Islet of Langerhans (tissue), 1 donor: ENCODE data around the gene TRIP11.

Experiments
- FAIRE-seq: peaks from one replicate; lab custom pipeline; 2011; peaks lifted over from hg19 to GRCh38; lab: Jason Lieb, UNC

The TRIP11 gene

GRCh38 chr14:91953170-91953985, 86.5 kb downstream of the TRIP11 start:
- FAIRE-seq, result no peak

DNA sequence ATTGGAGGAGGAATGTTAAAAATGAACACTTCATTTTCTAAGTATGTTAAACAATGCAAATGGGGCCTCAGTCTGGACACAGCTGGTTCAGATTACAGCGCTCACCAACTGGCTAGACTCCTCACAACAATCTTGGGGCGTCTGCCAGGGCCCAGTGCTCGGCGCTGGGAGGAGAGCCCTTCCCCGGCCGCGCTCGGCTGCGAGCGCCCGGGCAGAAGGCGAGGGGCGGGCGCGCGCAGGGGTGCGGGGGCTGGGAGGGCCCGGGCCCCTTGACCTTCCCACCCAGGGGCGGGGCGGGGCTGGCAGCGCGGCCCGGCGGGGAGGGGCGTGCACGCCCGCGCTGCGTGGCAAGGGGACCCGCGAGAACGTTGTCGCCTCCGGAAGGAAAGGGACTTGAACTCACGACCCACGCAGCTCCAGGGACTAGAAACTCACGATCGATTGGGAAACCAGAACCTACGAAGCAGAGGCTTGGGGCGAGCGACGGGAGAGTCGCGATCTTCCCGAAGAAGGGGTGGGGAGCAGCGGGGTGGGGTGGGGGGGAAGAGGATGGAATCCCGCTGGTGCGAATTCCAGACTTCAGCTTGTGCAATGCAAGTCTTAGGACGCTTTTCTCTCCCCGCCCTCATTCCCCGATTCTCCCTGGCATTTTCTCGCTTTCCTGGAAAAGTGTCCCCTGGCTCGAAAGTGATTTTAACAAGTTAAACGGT, 92.2 kb downstream of the TRIP11 start, which contains the start of gene FBLN5:
Gene FBLN5, minus strand, starts transcription at position 220 of the 710 bp plus-strand sequence. CDS start 465 bp downstream, outside the sequence.
- no peak for FAIRE-seq

DNA sequence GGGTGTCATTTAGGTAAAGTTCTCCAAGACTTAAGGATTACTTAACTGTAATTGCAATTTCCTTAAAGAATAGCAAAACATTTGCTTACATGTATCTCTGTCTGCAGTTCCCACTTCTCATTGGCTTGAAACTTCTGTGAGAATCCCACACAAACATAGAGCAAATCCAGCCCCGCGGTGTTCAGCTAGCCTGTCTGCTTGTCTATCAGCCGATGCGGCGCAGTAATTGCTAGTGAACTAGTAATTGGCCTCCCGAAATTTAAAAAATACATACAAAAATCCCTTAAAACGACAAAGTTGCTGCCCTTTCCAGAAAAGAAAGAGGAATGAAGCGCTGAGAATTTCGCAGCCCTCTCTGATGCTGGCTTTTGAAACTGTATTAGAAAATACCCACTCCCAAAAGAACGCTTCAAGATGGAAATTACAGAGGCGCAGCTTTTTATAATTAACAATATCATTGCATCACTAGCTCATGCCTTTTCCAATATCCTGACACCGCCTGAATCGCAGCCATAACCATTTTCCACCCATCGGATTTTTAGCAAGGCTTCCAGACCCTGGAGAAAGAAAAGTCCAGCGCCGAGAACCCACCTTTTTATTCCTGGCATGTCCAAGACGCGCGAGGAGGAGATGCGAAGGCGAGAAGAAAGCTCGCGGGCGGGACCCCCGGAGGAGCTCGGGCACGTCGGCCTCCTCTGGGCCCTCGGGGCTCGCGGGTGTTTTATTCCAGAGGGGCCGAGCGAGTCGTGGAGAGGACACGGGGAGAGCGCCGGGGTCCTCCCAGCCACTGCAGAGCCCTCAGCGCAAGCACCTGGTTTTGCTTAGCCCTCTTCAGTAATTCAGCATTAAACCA, 93.0 kb downstream of the TRIP11 start:
- FAIRE-seq, result no peak

- FAIRE-seq, result no peak
These were observed 93.9 kb downstream of the TRIP11 start for GRCh38 chr14:91945751-91946621.

DNA sequence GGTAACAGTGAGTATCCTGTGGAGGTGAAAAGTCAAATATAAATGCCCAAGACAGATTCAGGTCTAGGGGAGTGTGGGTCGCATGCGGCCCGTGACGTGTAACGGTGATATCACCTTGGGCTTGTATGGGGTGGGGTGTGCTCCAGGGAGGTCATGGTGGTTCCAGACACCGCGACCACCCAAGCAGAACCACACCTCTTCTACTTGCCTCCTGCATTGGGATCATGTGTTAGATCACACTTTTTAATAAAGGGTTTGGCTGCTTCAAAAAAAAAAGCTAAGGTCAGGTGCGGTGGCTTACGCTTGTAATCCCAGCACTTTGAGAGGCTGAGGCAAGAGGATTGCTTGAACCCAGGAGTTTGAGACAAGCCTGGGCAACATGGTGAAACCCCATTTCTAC, 96.9 kb downstream of the TRIP11 start:
- FAIRE-seq, result no peak

- no peak for FAIRE-seq
These were observed 97.7 kb downstream of the TRIP11 start for GRCh38 chr14:91942128-91942527.

- FAIRE-seq, result no peak
These were observed 99.7 kb downstream of the TRIP11 start for GRCh38 chr14:91940209-91940608.

DNA sequence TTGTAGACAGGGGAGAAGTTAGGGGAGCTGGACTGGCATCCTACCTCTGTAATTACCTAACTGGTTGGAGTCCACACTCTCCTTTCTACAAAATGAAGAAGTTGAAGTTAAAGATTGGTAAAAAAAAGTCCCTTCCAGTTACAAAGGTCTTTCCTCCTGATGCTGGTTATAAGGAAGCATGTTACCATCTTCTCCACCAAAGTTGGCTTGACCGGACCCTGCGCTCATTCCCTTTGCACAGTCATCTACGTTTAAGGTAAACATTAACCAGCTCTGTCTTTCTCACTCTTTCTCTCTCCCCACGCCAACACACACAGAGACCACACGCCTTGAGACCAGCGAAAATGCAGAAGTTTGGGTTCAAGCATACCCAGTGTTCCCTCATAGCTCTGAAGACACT, 104.3 kb downstream of the TRIP11 start:
- no peak for FAIRE-seq

GRCh38 chr14:91934554-91935285, 105.1 kb downstream of the TRIP11 start:
- no peak for FAIRE-seq

DNA sequence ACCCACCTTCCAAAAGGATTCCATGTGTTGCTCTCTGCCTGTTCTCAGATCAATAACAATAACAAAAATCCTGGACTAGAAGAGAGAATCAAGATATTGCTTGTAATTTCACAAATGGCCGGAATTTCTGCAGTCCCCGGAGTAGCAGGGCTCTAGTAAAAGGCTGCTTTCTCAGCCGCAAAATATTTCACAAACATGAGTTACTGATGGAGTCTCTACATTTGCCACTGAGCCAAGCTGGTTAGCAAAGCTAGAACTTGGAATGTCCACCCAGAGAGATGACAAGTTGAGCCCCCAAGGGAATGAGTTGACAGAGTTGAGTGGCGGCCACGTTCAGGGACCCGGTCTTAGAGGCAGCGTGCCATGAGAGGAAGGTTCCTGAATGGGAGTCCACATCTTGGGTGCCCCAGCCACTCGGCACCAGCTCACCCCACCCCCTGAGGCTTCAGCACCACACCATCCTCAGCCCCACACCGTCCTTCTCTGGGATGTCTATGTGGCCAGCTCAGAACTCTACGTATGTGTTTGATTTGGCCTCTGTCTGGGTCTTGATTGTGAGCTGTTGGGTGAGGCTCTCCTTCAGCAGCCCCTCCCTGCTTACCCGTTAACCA, 108.3 kb downstream of the TRIP11 start:
- no peak for FAIRE-seq

DNA sequence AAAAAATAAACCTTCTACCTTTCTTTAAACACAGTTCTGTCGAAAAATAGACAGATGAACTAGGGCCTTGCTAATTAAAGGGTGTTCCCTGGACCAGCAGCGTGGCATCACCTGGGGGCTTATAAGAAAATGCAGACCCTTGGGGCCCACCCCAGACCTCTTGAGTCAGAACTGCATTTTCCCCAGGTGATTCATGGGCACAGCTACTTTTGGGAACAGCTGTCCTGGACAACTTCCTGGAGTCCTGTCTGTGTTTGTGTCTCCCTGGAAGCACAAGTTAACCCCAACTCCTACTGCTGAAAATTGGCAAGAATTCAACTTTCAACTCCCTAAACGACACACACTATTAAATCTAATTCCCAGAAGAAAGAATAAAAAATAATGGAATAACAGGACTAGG, 110.2 kb downstream of the TRIP11 start:
- FAIRE-seq, result no peak

- no peak for FAIRE-seq
These were observed 112.1 kb downstream of the TRIP11 start for GRCh38 chr14:91927800-91928199.

- no peak for FAIRE-seq
These were observed 112.7 kb downstream of the TRIP11 start for GRCh38 chr14:91927191-91927590.

- no peak for FAIRE-seq
These were observed 113.5 kb downstream of the TRIP11 start for GRCh38 chr14:91926131-91926890.

DNA sequence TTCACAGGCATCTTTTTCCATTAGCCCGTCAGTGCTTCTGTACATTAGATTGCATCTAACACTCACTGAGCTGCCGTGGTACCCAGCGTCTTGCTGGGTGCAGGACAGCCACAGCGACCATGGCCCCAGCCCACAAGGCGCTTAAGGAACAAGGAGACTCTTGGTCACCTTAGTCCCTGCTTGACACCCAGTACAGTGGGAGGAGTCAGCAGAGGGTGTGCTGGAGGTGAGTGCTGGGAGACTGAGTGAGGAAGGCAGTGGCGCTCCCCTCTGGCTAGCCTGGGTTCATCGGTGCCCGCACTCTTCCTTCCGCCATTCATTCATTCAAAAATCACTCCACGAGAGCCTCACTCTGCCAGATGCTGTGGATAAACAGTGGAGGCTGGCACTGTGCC, 114.1 kb downstream of the TRIP11 start:
- FAIRE-seq, result no peak

DNA sequence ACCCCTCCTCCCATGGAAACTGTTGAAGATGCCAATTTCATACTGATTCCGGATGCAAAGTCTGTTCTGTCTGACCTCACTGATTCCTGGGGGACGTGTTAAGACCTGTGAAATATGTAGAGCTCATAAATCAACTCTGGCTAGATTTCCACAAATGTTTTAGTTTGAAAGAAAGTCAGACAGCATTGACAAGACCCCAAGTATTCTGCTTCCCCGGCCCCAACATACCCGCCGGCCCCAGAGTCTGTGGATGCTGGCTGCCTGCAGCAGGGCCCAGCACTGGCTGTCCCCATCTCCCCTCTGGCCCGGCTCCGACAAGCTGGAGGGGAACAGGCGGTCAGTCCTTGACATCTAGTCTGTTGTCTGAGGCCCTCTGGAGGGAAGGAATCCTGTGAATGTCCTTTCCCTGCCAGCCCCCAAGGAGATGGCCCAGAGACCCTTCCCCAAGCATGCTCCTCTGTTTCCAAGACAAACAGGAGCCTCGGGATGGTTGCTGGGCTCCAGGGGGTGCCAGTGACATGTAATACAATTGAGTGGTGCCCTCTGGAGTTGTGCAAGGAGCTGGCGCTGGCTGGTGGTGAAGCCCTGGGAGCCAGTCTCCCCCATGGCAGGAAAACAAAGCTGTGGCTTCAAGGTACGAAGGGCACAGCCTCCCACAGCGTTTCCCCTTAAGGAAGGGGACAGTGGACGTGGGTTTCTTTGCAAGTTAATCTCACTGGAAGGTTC, 114.7 kb downstream of the TRIP11 start:
- FAIRE-seq, result no peak

- FAIRE-seq, result no peak
These were observed 119.3 kb downstream of the TRIP11 start for GRCh38 chr14:91920526-91920925.

- no peak for FAIRE-seq
These were observed 120.0 kb downstream of the TRIP11 start for GRCh38 chr14:91919814-91920213.
